Fibroblast of lung (primary cell): ENCODE results near the gene PPP3R1. TPM values are rescaled to one million over a fixed set of nuclear protein-coding genes. Genes with fewer than 3 reads are reported as not detected.
A peak's percentile ranks its signal among the peaks of the same experiment; 100 is the strongest.

Experiments
- DNase-seq, 2 donors: peaks; one replicate each; pipeline versions ENCODE4 v3.0.0 to v3.0.0-alpha.2; 2010; ENCODE audit warnings: low read depth in 2 of 2
- H2AFZ ChIP-seq: 2 replicates; pipeline ENCODE4 v1.5.1; 2012; ENCODE audit warnings: low read length, control low read depth, inconsistent platforms
- H3K27ac ChIP-seq: 2 replicates; pipeline ENCODE4 v1.5.1; 2011; ENCODE audit warnings: low read length, control low read depth; ENCODE audit not compliant: insufficient read depth
- H3K27me3 ChIP-seq: 2 replicates; pipeline ENCODE4 v1.5.1; 2011; ENCODE audit warnings: mild to moderate bottlenecking, low read length; ENCODE audit not compliant: control insufficient read depth, insufficient read depth
- H3K36me3 ChIP-seq: 2 replicates; pipeline ENCODE4 v1.5.1; 2011; ENCODE audit warnings: low read length; ENCODE audit not compliant: control insufficient read depth, insufficient read depth
- H3K4me1 ChIP-seq: 2 replicates; pipeline ENCODE4 v1.5.1; 2011; ENCODE audit warnings: low read length; ENCODE audit not compliant: control insufficient read depth, insufficient read depth; ENCODE audit errors: extremely low read depth
- H3K4me2 ChIP-seq: 2 replicates; pipeline ENCODE4 v1.5.1; 2011; ENCODE audit warnings: low read length, control low read depth; ENCODE audit not compliant: insufficient read depth; ENCODE audit errors: extremely low read depth
- H3K4me3 ChIP-seq, 4 experiments: fragments of 200-600 bp in 1 of 4; sonication (generic) in 1 of 4; replicated peaks in 1 of 4; 2 replicates each; pipeline ENCODE4 v1.5.1; 2011 to 2016; ENCODE audit warnings: low read length in 4 of 4, low read depth in 3 of 4, mild to moderate bottlenecking in 3 of 4, control low read depth in 2 of 4, inconsistent platforms in 1 of 4, mixed read lengths in 1 of 4; ENCODE audit not compliant: insufficient read depth in 1 of 4; ENCODE audit errors: control extremely low read depth in 1 of 4
- H3K79me2 ChIP-seq: 2 replicates; pipeline ENCODE4 v1.5.1; 2012; ENCODE audit warnings: mild to moderate bottlenecking, low read length, inconsistent platforms; ENCODE audit not compliant: control insufficient read depth, insufficient read depth
- H3K9ac ChIP-seq: 2 replicates; pipeline ENCODE4 v1.5.1; 2011; ENCODE audit warnings: mild to moderate bottlenecking, low read length, control low read depth; ENCODE audit not compliant: insufficient read depth
- H3K9me3 ChIP-seq: 2 replicates; pipeline ENCODE4 v1.5.1; 2012; ENCODE audit warnings: low read depth, low read length; ENCODE audit not compliant: control insufficient read depth, insufficient read depth
- H4K20me1 ChIP-seq: 2 replicates; pipeline ENCODE4 v1.5.1; 2011; ENCODE audit warnings: low read length; ENCODE audit not compliant: control insufficient read depth, insufficient read depth; ENCODE audit errors: extremely low read depth
- EZH2 ChIP-seq: IDR thresholded peaks from 2 replicates; pipeline ENCODE4 v1.5.1; 2012; ENCODE audit warnings: low read length, control low read depth, mild to moderate bottlenecking; ENCODE audit errors: missing control alignments
- polyA plus RNA-seq, 2 donors: library from polyadenylated mRNA; depleted of rRNA in 1 of 2; stranded (reverse) in 1 of 2; unstranded in 1 of 2; fragments of >200 nt; gene quantifications; 2 replicates each; pipeline ENCODE4 v1.2.1, GENCODE V29; 2011 to 2012; ENCODE audit warnings: missing spikeins in 1 of 2
- total RNA-seq: library from RNA; depleted of rRNA; stranded (reverse); fragments of >200 nt; gene quantifications from 2 replicates; pipeline ENCODE4 v1.2.1, GENCODE V29; 2014
- TF ChIP-seq, protein P1 (sequence below), 2 donors: IDR thresholded peaks in 1 of 2; conservative IDR thresholded peaks in 1 of 2; 1 replicate in 1 of 2; 2 replicates in 1 of 2; pipeline ENCODE4 v1.5.1; 2011 to 2012; ENCODE audit warnings: low read length in 2 of 2, control low read depth in 1 of 2, inconsistent platforms in 1 of 2, low read depth in 1 of 2, mild to moderate bottlenecking in 1 of 2

Gene PPP3R1
- total and polyA plus RNA-seq, 2 donors (not counting 1 experiment from before 2014, with no cell fraction given), result 22.8 to 51.3 TPM

DNA sequence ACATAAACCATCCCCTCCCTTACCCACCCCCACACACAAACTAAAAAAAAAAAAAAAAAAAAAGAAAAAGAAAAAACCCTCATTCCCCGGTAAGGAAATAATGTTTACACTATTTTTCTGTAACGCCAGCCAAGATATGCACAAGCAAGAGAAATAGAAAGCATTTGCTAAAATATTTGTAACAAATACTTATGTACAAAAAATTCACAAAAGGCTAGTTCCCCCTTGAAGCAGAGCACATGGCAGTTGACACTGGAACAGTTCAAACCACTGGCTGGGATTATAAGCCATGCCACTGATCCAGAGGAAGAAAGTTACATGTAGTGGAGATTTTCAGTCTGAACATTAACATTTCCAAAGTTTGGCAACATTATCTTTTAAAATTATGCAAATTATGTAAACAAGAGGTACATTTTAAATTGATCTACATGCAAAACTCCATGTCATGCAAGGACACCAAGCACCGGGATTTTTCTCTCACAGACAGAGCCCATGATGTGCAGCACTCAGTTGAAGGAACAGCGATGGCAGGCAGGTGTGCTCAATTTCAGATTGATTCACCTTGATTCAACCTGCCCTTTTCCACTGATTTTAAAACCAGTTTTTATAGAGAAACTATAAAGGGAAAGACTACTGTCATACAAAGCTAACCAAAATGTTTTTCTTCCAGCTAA is 73.2 kb downstream of the PPP3R1 start:
- DNase-seq, result peak in 1 of 2 donors; percentile 36
- peaks cover 1% of the 10 kb centered on the region for H3K36me3 ChIP-seq
- H3K4me2 ChIP-seq, result peak overlapping the region; percentile 15
- no peaks in the 10 kb centered on the region for H3K9me3 ChIP-seq
- no peak overlapping the region for H3K4me3 ChIP-seq
- TF ChIP-seq, protein P1, sequence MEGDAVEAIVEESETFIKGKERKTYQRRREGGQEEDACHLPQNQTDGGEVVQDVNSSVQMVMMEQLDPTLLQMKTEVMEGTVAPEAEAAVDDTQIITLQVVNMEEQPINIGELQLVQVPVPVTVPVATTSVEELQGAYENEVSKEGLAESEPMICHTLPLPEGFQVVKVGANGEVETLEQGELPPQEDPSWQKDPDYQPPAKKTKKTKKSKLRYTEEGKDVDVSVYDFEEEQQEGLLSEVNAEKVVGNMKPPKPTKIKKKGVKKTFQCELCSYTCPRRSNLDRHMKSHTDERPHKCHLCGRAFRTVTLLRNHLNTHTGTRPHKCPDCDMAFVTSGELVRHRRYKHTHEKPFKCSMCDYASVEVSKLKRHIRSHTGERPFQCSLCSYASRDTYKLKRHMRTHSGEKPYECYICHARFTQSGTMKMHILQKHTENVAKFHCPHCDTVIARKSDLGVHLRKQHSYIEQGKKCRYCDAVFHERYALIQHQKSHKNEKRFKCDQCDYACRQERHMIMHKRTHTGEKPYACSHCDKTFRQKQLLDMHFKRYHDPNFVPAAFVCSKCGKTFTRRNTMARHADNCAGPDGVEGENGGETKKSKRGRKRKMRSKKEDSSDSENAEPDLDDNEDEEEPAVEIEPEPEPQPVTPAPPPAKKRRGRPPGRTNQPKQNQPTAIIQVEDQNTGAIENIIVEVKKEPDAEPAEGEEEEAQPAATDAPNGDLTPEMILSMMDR (conservative IDR thresholded peaks at IDR 0.05 in 1 of 2, IDR thresholded peaks at IDR 0.05 in 1 of 2; ENCODE audit: low read depth in 1 of 2, low read length in 2 of 2), result no peak
- H4K20me1 ChIP-seq, result no peaks in the 10 kb centered on the region
- no peak overlapping the region for H3K9ac ChIP-seq
- H3K4me1 ChIP-seq, result peaks cover 4% of the 10 kb centered on the region
- no peaks in the 10 kb centered on the region for H3K79me2 ChIP-seq
- peak overlapping the region; percentile 38 for H3K27ac ChIP-seq
- no peaks in the 10 kb centered on the region for H3K27me3 ChIP-seq
- H2AFZ ChIP-seq, result no peak overlapping the region

DNA sequence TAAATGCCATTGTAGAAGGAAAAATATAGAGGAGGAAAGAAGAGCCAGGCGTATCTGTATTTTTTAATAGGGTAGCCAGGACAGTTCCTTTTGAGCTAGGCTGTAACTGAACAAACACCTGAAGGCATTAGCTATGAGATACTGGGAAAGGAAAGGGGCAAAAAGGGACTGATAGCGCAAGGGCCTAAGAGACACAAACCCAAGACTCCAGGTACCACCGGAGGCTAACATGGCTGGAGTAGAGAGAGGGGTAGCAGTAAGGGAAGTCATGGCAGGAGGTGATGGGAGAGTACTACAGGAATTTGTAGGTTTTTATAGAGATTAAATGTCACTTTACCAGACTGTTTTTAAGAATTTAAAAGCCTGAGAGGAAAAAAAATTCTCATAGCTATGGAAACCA is 73.9 kb downstream of the PPP3R1 start:
- H3K9me3 ChIP-seq, result no peaks in the 10 kb centered on the region
- no peak overlapping the region for H2AFZ ChIP-seq
- H3K79me2 ChIP-seq, result no peaks in the 10 kb centered on the region
- no peak for TF ChIP-seq EZH2
- TF ChIP-seq, protein P1 (conservative IDR thresholded peaks at IDR 0.05 in 1 of 2, IDR thresholded peaks at IDR 0.05 in 1 of 2; ENCODE audit: low read depth in 1 of 2, low read length in 2 of 2), result no peak
- peaks cover 1% of the 10 kb centered on the region for H3K36me3 ChIP-seq
- no peak overlapping the region for H3K4me3 ChIP-seq
- no peak overlapping the region for H3K4me2 ChIP-seq
- H3K27me3 ChIP-seq, result no peaks in the 10 kb centered on the region
- H4K20me1 ChIP-seq, result no peaks in the 10 kb centered on the region
- H3K9ac ChIP-seq, result no peak overlapping the region
- peaks cover 4% of the 10 kb centered on the region for H3K4me1 ChIP-seq
- peak overlapping the region; percentile 38 for H3K27ac ChIP-seq
- DNase-seq, result no peak

DNA sequence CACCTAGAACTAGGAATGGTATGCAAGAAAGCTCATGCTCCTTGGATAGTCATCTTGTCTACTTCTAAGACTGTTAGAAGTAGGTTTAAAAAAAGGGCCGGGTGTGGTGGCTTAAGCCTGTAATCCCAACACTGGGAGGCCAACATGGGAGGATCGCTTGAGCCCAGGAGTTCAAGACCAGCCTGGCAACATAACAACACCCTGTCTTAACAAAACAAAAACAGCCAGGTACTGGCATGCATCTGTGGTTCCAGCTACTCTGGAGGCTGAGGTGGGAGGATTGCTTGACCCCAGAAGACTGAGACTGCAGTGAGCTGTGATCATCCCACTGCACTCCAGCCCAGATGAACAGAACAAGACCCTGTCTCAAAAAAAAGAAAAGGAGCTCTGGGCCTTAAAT is 74.8 kb downstream of the PPP3R1 start:
- Histone ChIP-seq H3K27me3 (no peaks in the 10 kb centered on the region), H3K4me3 (no peak overlapping the region), H3K4me1 (peaks cover 4% of the 10 kb centered on the region), H3K9me3 (no peaks in the 10 kb centered on the region), H3K36me3 (peaks cover 1% of the 10 kb centered on the region), H3K27ac (no peak overlapping the region), H3K79me2 (no peaks in the 10 kb centered on the region), H3K9ac (no peak overlapping the region), H2AFZ (no peak overlapping the region), H4K20me1 (no peaks in the 10 kb centered on the region), H3K4me2 (no peak overlapping the region)
- no peak for DNase-seq
- TF ChIP-seq, protein P1 (conservative IDR thresholded peaks at IDR 0.05 in 1 of 2, IDR thresholded peaks at IDR 0.05 in 1 of 2; ENCODE audit: low read depth in 1 of 2, low read length in 2 of 2), result no peak
- TF ChIP-seq EZH2, result no peak
